Adrenal gland (tissue), 12 donors: Measurements from ENCODE around the gene UCP1. TPM values are rescaled to one million over a fixed set of nuclear protein-coding genes. Genes with fewer than 3 reads are reported as not detected.

ENCODE experiments used
- DNase-seq, 7 donors: peaks; one replicate each; pipeline ENCODE4 v3.0.0-alpha.2; 2019 to 2020
- H3K27ac ChIP-seq, 5 donors: fragments of 200-600 bp; sonication (generic) in 4 of 5; 1 replicate in 3 of 5; 2 replicates in 2 of 5; pipeline versions ENCODE4 v1.5.1 to v1.8.0; 2016 to 2020; ENCODE audit warnings: mild to moderate bottlenecking in 1 of 5
- H3K27me3 ChIP-seq: fragments of 200-600 bp; 2 replicates; pipeline ENCODE4 v1.8.0; 2021
- H3K36me3 ChIP-seq, 2 donors: fragments of 200-600 bp; replicated peaks in 1 of 2; 1 replicate in 1 of 2; 2 replicates in 1 of 2; pipeline versions ENCODE4 v1.5.1 to v1.8.0; 2018 to 2022
- H3K4me1 ChIP-seq, 2 donors: fragments of 200-600 bp; replicated peaks in 1 of 2; 1 replicate in 1 of 2; 2 replicates in 1 of 2; pipeline versions ENCODE4 v1.5.1 to v1.8.0; 2018 to 2021
- H3K4me3 ChIP-seq, 4 donors: fragments of 200-600 bp; sonication (generic) in 3 of 4; one replicate each; pipeline ENCODE4 v1.5.1; 2016 to 2018
- H3K9me3 ChIP-seq, 3 donors: fragments of 200-600 bp; sonication (generic) in 1 of 3; replicated peaks in 1 of 3; 1 replicate in 2 of 3; 2 replicates in 1 of 3; pipeline versions ENCODE4 v1.5.1 to v1.8.0; 2016 to 2021
- POLR2A ChIP-seq, 2 donors: fragments of 450-650 bp; IDR thresholded peaks; one replicate each; pipeline ENCODE4 v1.6.1; 2017; ENCODE audit warnings: antibody characterized with exemption in 2 of 2, mild to moderate bottlenecking in 2 of 2, moderate library complexity in 1 of 2
- WGBS, 4 donors: extraction: QIAGEN DNeasy Blood & Tissue Kit in 2 of 4; methylation state at CpG; one replicate each; pipeline versions ENCODE4 v1.1.5 to v1.1.7; 2013 to 2017; 5-methylcytosine and 5-hydroxymethylcytosine counted together
- intact Hi-C, 2 donors: fragments of 100-400 bp; cut with DNase I; formaldehyde crosslinking; loops; one replicate each; pipeline versions ENCODE4 v1.14.1 to v1.15.0; 2022 to 2023
- polyA plus RNA-seq, 3 donors: library from polyadenylated mRNA; stranded (reverse); fragments of 200-250 nt in 2 of 3; fragments of 350-450 nt in 1 of 3; fragmentation: Illumina TruSeq in 1 of 3; extraction: RNeasy Lipid Tissue Mini Kit (QIAGEN cat#74804) in 1 of 3; gene quantifications; one replicate each; pipeline ENCODE4 v1.2.3, GENCODE V29; 2013 to 2014
- total RNA-seq, 9 donors: library from RNA; depleted of rRNA in 4 of 9; stranded (reverse); fragments of >200 nt in 4 of 9; fragments of 120-200 nt in 1 of 9; fragmentation: NEBNext Ultra II Directional in 1 of 9; extraction: Animal tissue kit (Norgen Biotek cat#: 25700) in 1 of 9; gene quantifications; one replicate each; pipeline versions ENCODE4 v1.1.0 to v1.2.4, GENCODE V29; 2013 to 2023
- TF ChIP-seq, protein P1 (sequence below), 6 experiments: fragments of 450-650 bp in 4 of 6; fragments of 200-600 bp in 2 of 6; sonication (generic) in 1 of 6; IDR thresholded peaks; 1 replicate in 5 of 6; 2 replicates in 1 of 6; pipeline versions ENCODE4 v1.5.1 to v1.8.0; 2016 to 2021; ENCODE audit warnings: antibody characterized with exemption in 6 of 6, mild to moderate bottlenecking in 2 of 6, moderate library complexity in 1 of 6
- donor health status: healthy with polysubstance abuse.
- donor health status: Bipolar disorder and iron deficiency.
- donor health status: DM: yes; HTN: yes; CAD: no.
- donor health status: DM: no; HTN: no; CAD: no.
- donor health status: DM: no; HTN: no; CAD: no.
- donor health status: DM: yes; HTN: yes; CAD: no.

UCP1 gene
- total and polyA plus RNA-seq, 12 donors, result 0.16 to 1.3 TPM; not detected in 10

DNA sequence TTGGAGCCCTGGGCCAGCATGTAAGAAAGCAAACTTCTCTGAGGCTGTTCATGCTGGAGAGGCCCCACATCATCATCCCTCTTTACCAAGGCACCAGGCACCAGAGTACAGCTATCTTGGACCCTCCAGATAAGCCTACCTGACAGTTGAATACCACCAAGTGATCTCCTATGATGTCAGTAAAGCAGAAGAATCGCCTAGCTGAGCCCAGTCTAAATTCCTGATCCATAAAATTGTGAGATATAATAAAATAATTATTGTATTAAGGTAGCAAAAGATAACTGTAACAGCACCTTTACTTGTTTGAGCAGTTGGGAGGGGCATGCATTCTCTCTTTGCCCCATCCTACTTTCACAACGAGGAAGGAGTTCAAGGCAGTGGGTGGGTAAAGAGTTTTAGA lies 2.9 kb upstream of the UCP1 start:
- Histone ChIP-seq H3K27ac (no peak overlapping the region), H3K9me3 (no peaks in the 10 kb centered on the region), H3K36me3 (no peaks in the 10 kb centered on the region), H3K4me3 (no peak overlapping the region), H3K4me1 (peaks cover 10 to 12% of the 10 kb centered on the region in 2 donors), H3K27me3 (peaks cover 23% of the 10 kb centered on the region)
- TF ChIP-seq POLR2A (IDR thresholded peaks at IDR 0.05), result no peak
- TF ChIP-seq, protein P1, sequence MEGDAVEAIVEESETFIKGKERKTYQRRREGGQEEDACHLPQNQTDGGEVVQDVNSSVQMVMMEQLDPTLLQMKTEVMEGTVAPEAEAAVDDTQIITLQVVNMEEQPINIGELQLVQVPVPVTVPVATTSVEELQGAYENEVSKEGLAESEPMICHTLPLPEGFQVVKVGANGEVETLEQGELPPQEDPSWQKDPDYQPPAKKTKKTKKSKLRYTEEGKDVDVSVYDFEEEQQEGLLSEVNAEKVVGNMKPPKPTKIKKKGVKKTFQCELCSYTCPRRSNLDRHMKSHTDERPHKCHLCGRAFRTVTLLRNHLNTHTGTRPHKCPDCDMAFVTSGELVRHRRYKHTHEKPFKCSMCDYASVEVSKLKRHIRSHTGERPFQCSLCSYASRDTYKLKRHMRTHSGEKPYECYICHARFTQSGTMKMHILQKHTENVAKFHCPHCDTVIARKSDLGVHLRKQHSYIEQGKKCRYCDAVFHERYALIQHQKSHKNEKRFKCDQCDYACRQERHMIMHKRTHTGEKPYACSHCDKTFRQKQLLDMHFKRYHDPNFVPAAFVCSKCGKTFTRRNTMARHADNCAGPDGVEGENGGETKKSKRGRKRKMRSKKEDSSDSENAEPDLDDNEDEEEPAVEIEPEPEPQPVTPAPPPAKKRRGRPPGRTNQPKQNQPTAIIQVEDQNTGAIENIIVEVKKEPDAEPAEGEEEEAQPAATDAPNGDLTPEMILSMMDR (IDR thresholded peaks at IDR 0.05), result no peak
- 83 to 92% (median 86%) methylated on average over 2 of the region's 2 CpGs for WGBS, 4 donors
- DNase-seq, result no peak
- intact Hi-C loops, result no loop called here

DNA sequence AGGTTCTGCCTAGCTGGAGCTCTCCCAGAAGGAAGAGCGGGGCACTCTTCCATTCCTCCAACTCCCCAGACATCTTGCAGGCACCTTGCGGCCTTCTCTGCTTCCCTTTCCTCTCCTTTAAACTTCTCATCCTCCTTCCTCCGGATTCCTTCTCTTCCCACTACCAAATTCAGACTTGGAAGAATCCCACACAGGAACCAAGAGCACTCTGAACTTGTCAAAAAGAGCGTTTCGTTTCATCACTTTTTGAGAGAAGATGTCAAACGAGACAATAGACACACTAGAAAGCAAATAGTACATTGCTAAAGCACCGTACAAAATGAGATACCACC lies 512 bp upstream of the UCP1 start:
- TF ChIP-seq, protein P1 (IDR thresholded peaks at IDR 0.05), result no peak
- no peak for TF ChIP-seq POLR2A (IDR thresholded peaks at IDR 0.05)
- peaks cover 10 to 12% of the 10 kb centered on the region in 2 donors for H3K4me1 ChIP-seq
- H3K9me3 ChIP-seq, result no peaks in the 10 kb centered on the region
- H3K4me3 ChIP-seq, result peak overlapping the region in 2 of 4 donors; percentile 18 to 60
- intact Hi-C loops, result no loop called here
- peaks cover 23% of the 10 kb centered on the region for H3K27me3 ChIP-seq
- H3K27ac ChIP-seq, result no peak overlapping the region
- DNase-seq, result no peak
- no peaks in the 10 kb centered on the region for H3K36me3 ChIP-seq
- 60 to 77% (median 72%) methylated on average over 7 of the region's 7 CpGs for WGBS, 4 donors

DNA sequence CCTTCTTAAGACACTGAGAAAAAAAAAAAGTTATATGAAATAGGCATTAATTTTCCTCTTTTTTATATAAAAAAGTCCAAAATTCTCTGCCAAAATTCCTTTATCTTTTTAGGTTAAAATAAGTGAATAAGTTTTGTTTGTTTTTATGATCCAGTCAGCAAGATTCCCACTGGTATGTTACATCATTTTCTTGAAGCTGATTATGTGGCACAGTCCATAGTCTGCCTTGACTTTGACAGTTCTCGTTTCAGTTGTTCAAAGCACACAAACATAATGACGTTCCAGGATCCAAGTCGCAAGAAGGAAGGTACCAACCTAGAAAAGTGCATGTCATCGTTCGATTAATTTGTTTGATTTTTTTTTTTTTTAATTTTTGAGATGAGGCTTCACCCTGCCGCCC lies 9.1 kb downstream of the UCP1 start:
- Histone ChIP-seq H3K4me3 (no peak overlapping the region), H3K4me1 (no peaks in the 10 kb centered on the region), H3K27me3 (no peaks in the 10 kb centered on the region), H3K27ac (no peak overlapping the region), H3K36me3 (no peaks in the 10 kb centered on the region), H3K9me3 (no peaks in the 10 kb centered on the region)
- intact Hi-C loops, result no loop called here
- TF ChIP-seq, protein P1 (IDR thresholded peaks at IDR 0.05), result no peak
- TF ChIP-seq POLR2A (IDR thresholded peaks at IDR 0.05), result no peak
- DNase-seq, result no peak
- WGBS, 4 donors, result 85 to 88% (median 87%) methylated on average over 6 of the region's 6 CpGs

DNA sequence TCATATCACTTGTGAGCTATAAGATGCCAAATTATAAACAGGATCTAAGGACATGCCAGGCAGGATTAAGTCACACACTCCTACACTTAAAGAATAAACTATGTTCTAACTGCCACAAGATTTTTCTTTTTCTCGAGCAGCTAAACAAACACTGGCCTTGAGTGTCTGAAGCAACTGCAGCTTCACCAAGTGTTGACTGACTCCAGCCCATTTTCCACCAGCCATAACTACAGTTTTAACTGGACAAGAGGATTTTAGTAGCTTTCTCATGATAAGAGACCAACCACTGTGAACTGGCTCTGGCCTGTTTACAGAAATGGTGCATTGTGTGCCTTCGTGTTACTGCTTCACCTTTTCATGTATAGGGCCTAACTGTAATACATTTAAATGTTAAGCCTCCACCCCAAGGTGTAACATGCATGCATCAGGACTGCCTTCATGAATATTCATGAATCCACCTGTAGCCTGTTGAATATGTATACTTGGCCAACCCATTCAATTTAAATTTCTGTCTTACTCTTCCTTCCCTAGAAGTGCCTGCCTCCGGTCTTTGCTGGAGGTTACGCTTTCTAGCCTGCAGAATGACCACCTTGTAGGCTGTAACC lies 10.8 kb downstream of the UCP1 start:
- DNase-seq, result no peak
- H3K27me3 ChIP-seq, result no peaks in the 10 kb centered on the region
- no peaks in the 10 kb centered on the region for H3K9me3 ChIP-seq
- no peaks in the 10 kb centered on the region for H3K36me3 ChIP-seq
- no peak for TF ChIP-seq POLR2A (IDR thresholded peaks at IDR 0.05)
- TF ChIP-seq, protein P1 (IDR thresholded peaks at IDR 0.05), result no peak
- WGBS, 4 donors, result 72 to 93% (median 90%) methylated on average over 4 of the region's 4 CpGs
- no peak overlapping the region for H3K4me3 ChIP-seq
- no peak overlapping the region for H3K27ac ChIP-seq
- no peaks in the 10 kb centered on the region for H3K4me1 ChIP-seq
- intact Hi-C loops, result no loop called here
